Heart left ventricle (tissue), 13 donors: ENCODE results near the gene DBNDD1.

Experiments used
- CTCF ChIP-seq, 12 donors: fragments of 200-600 bp; sonication (generic) in 4 of 12; IDR thresholded peaks; one replicate each; pipeline versions ENCODE4 v1.5.0 to v1.8.0; 2018 to 2022; ENCODE audit warnings: antibody characterized with exemption in 12 of 12, mild to moderate bottlenecking in 5 of 12
- POLR2A ChIP-seq, 2 donors: fragments of 450-650 bp; IDR thresholded peaks; one replicate each; pipeline ENCODE4 v1.6.1; 2017; ENCODE audit warnings: antibody characterized with exemption in 2 of 2, mild to moderate bottlenecking in 2 of 2, moderate library complexity in 2 of 2
- donor health status: ischemic (EF 13 %, LVEDD 7.1; RV severe dilation, severe dysfunction).
- donor health status: DM: no; HTN: yes; CAD: no.
- donor health status: DM: no; HTN: no; CAD: no.
- donor health status: ischemic (EF 25% LVEDD 6.9; RV normal size, moderate dysfunction).
- donor health status: ischemic (EF 25% LVEDD 5.7; RV mildly dilated, moderate dysfunction).
- donor health status: ischemic (EF 35%, LVEDD 5.7; RV mildly dilated, moderate dysfunction).
- donor health status: nonischemic (EF 11% LVEDD 7.7; RV severe dilation, severe dysfunction).
- donor health status: DM: yes; HTN: yes; CAD: no.
- donor health status: PGD.
- donor health status: ischemic (EF 29% LVEDD 5.4; RV normal size, mild dysfunction).
- donor health status: nonischemic (EF 23%, LVEDD 6.1; RV moderate dilation, normal function).

- no peak for TF ChIP-seq CTCF (IDR thresholded peaks at IDR 0.05)
- TF ChIP-seq POLR2A (IDR thresholded peaks at IDR 0.05) = no peak
These were observed 16.5 kb downstream of the DBNDD1 start for GRCh38 chr16:90002759-90003158.
